ENCODE data around the gene TRIM16. TPM values are rescaled to one million over a fixed set of nuclear protein-coding genes. Genes with fewer than 3 reads are reported as not detected.
A peak's percentile ranks its signal among the peaks of the same experiment; 100 is the strongest.
"Not testable (repeated sequence)": the region's sequence is repeated elsewhere in the genome, so short reads cannot be mapped to it uniquely, and the experiment has no call there.

The TRIM16 gene
- total and polyA plus RNA-seq, 9 of the 15 experiments (the other 6 are each of a cell fraction or from before 2014, with no cell fraction given) = 3.5 to 9.2 (median 8.2) TPM

- ATAC-seq; H3K36me3 ChIP-seq (ENCODE audit: control insufficient read depth, insufficient read depth, low read length); in situ Hi-C loops (cut with MboI); H4K20me1 ChIP-seq (replicated peaks; ENCODE audit: control insufficient read depth, insufficient read depth, low read length); H3K9me3 ChIP-seq (replicated peaks; ENCODE audit: control insufficient read depth, insufficient read depth, low read depth, low read length); H3K4me2 ChIP-seq (ENCODE audit: insufficient read depth, low read length); DNase-seq (ENCODE audit: extremely low read depth in 1 of 4, low spot score in 3 of 4); H3K27ac ChIP-seq (ENCODE audit: extremely low read depth, low read depth, low read length); intact Hi-C loops (cut with micrococcal nuclease); H2AFZ ChIP-seq (ENCODE audit: low read depth, low read length); H3K9me1 ChIP-seq (ENCODE audit: control insufficient read depth, insufficient read depth, low read length); H3K27me3 ChIP-seq (ENCODE audit: control insufficient read depth in 2 of 2, insufficient read depth in 2 of 2, low read length in 2 of 2); H3K4me1 ChIP-seq (replicated peaks in 1 of 2; ENCODE audit: control insufficient read depth in 2 of 2, insufficient read depth in 2 of 2, low read length in 2 of 2); POLR2A ChIA-PET; H3K4me3 ChIP-seq; H3K9ac ChIP-seq (ENCODE audit: insufficient read depth in 1 of 2, low read depth in 2 of 2, low read length in 2 of 2); BruUV-seq (replicated peaks); CTCF ChIA-PET (ENCODE audit: low intra/inter-chr PET ratio); H3K79me2 ChIP-seq (ENCODE audit: control insufficient read depth, insufficient read depth, low read length): not testable (repeated sequence)
- peak; percentile 29 for FAIRE-seq
- WGBS (ENCODE audit: insufficient coverage, low coverage, missing lambda C conversion rate) = 70% methylated on average over 1 of the region's 5 CpGs
These were observed 14.6 kb downstream of the TRIM16 start for GRCh38 chr17:15669526-15669925.

GRCh38 chr17:15663691-15664090 lies 20.4 kb downstream of the TRIM16 start:
- in situ Hi-C loops (cut with MboI) (no loop called here), intact Hi-C loops (cut with micrococcal nuclease) (no loop called here)
- FAIRE-seq (no peak), DNase-seq (ENCODE audit: extremely low read depth in 1 of 4, low spot score in 3 of 4) (no peak), ATAC-seq (no peak)
- Histone ChIP-seq H2AFZ (ENCODE audit: low read depth, low read length) (no peak overlapping the region), H4K20me1 (replicated peaks; ENCODE audit: control insufficient read depth, insufficient read depth, low read length) (no peaks in the 10 kb centered on the region), H3K27ac (ENCODE audit: extremely low read depth, low read depth, low read length) (no peak overlapping the region), H3K4me2 (ENCODE audit: insufficient read depth, low read length) (no peak overlapping the region), H3K9ac (ENCODE audit: insufficient read depth in 1 of 2, low read depth in 2 of 2, low read length in 2 of 2) (no peak overlapping the region), H3K27me3 (ENCODE audit: control insufficient read depth in 2 of 2, insufficient read depth in 2 of 2, low read length in 2 of 2) (no peaks in the 10 kb centered on the region), H3K79me2 (ENCODE audit: control insufficient read depth, insufficient read depth, low read length) (no peaks in the 10 kb centered on the region), H3K4me1 (replicated peaks in 1 of 2; ENCODE audit: control insufficient read depth in 2 of 2, insufficient read depth in 2 of 2, low read length in 2 of 2) (no peaks in the 10 kb centered on the region), H3K9me3 (replicated peaks; ENCODE audit: control insufficient read depth, insufficient read depth, low read depth, low read length) (no peaks in the 10 kb centered on the region), H3K36me3 (ENCODE audit: control insufficient read depth, insufficient read depth, low read length) (peaks cover 8% of the 10 kb centered on the region; the same call in 1 of the 3 replicates), H3K9me1 (ENCODE audit: control insufficient read depth, insufficient read depth, low read length) (no peaks in the 10 kb centered on the region), H3K4me3 (no peak overlapping the region)
- BruUV-seq (replicated peaks) = no TSS peak
- ChIA-PET CTCF (ENCODE audit: low intra/inter-chr PET ratio) (no interaction called here), POLR2A (no interaction called here)
- WGBS (ENCODE audit: insufficient coverage, low coverage, missing lambda C conversion rate) = 93% methylated on average over 4 of the region's 5 CpGs
- TF ChIP-seq PYGO2 (tag; IDR thresholded peaks at IDR 0.05) (no peak), U2AF1 (optimal IDR thresholded peaks at IDR 0.05; ENCODE audit: low read depth, low read length) (no peak)

Data from K562 (cell line).